T-cell (primary cell): ENCODE results near the gene MECP2. TPM values are rescaled to one million over a fixed set of nuclear protein-coding genes. Genes with fewer than 3 reads are reported as not detected.
A peak's percentile ranks its signal among the peaks of the same experiment; 100 is the strongest.

ENCODE experiments used
- ATAC-seq, 4 experiments: fragments of 200-7000 bp in 3 of 4; fragments of 150-1000 bp in 1 of 4; cut with Tn5 transposase; replicated peaks in 1 of 4; 1 replicate in 3 of 4; 2 replicates in 1 of 4; pipeline ENCODE4 v1.10.0; 2021; ENCODE audit warnings: moderate library complexity in 3 of 4, mild to moderate bottlenecking in 2 of 4, moderate number of reproducible peaks in 1 of 4
- CTCF ChIA-PET, 2 donors: fragments of 300-600 bp; sonication (Branson Sonifier 250); formaldehyde crosslinking; loops; one replicate each; lab custom pipeline; 2022; ENCODE audit warnings: antibody characterized with exemption in 2 of 2; lab: Charles Lee
- POLR2A ChIA-PET, 2 donors: fragments of 300-600 bp; sonication (Branson Sonifier 250); formaldehyde crosslinking; loops; one replicate each; lab custom pipeline; 2022; ENCODE audit warnings: antibody characterized with exemption in 2 of 2; lab: Charles Lee
- DNase-seq, 35 experiments: peaks; one replicate each; pipeline versions ENCODE4 v3.0.0 to v3.0.0-alpha.2; 2013 to 2023
- H3K27ac ChIP-seq: one replicate; pipeline ENCODE4 v1.5.1; 2013; ENCODE audit warnings: low read length
- H3K27me3 ChIP-seq, 2 experiments: replicated peaks in 1 of 2; 1 replicate in 1 of 2; 2 replicates in 1 of 2; pipeline versions ENCODE4 v1.6.1 to v1.7.0; 2013; ENCODE audit warnings: low read length in 1 of 2, mixed read lengths in 1 of 2; ENCODE audit not compliant: control insufficient read depth in 2 of 2, insufficient read depth in 2 of 2; ENCODE audit errors: extremely low read depth in 1 of 2
- H3K36me3 ChIP-seq, 2 donors: 1 replicate in 1 of 2; 2 replicates in 1 of 2; pipeline versions ENCODE4 v1.6.1 to v1.7.0; 2013; ENCODE audit warnings: low read length in 1 of 2; ENCODE audit not compliant: control insufficient read depth in 2 of 2, insufficient read depth in 1 of 2; ENCODE audit errors: extremely low read depth in 1 of 2
- H3K4me1 ChIP-seq, 2 experiments: 1 replicate in 1 of 2; 2 replicates in 1 of 2; pipeline versions ENCODE4 v1.6.1 to v1.7.0; 2013; ENCODE audit warnings: low read length in 2 of 2, mixed read lengths in 1 of 2; ENCODE audit not compliant: insufficient read depth in 2 of 2, control insufficient read depth in 1 of 2; ENCODE audit errors: extremely low read depth in 1 of 2
- H3K4me3 ChIP-seq, 2 donors: 1 replicate in 1 of 2; 2 replicates in 1 of 2; pipeline versions ENCODE4 v1.5.1 to v1.7.0; 2013; ENCODE audit warnings: mild to moderate bottlenecking in 2 of 2, low read length in 1 of 2, moderate library complexity in 1 of 2; ENCODE audit not compliant: control insufficient read depth in 1 of 2; ENCODE audit errors: extremely low read depth in 1 of 2
- H3K9me3 ChIP-seq: 2 replicates; pipeline ENCODE4 v1.7.0; 2013
- H3K27ac Mint-ChIP-seq, 2 donors: one replicate each; pipeline ENCODE4 v1.8.0; 2020 to 2021; ENCODE audit warnings: mild to moderate bottlenecking in 2 of 2, mixed read lengths in 2 of 2
- H3K27me3 Mint-ChIP-seq, 2 donors: one replicate each; pipeline ENCODE4 v1.8.0; 2021 to 2022; ENCODE audit warnings: mixed read lengths in 2 of 2
- H3K36me3 Mint-ChIP-seq: one replicate; pipeline ENCODE4 v1.8.0; 2021; ENCODE audit warnings: mixed read lengths
- H3K4me1 Mint-ChIP-seq, 3 donors: one replicate each; pipeline ENCODE4 v1.8.0; 2020 to 2022; ENCODE audit warnings: mixed read lengths in 3 of 3, mild to moderate bottlenecking in 1 of 3
- H3K4me3 Mint-ChIP-seq, 3 donors: one replicate each; pipeline ENCODE4 v1.8.0; 2020 to 2022; ENCODE audit warnings: mild to moderate bottlenecking in 3 of 3, mixed read lengths in 3 of 3, moderate library complexity in 3 of 3
- H3K9me3 Mint-ChIP-seq, 3 donors: one replicate each; pipeline ENCODE4 v1.8.0; 2020 to 2022; ENCODE audit warnings: mixed read lengths in 3 of 3
- WGBS: methylation state at CpG from one replicate; pipeline ENCODE4 v1.1.5; 2013; ENCODE audit warnings: missing lambda C conversion rate; ENCODE audit not compliant: insufficient coverage; 5-methylcytosine and 5-hydroxymethylcytosine counted together
- total RNA-seq, 35 experiments: library from RNA in 6 of 35; stranded (reverse) in 6 of 35; fragments of 120-200 nt in 1 of 35; gene quantifications; one replicate each; pipeline versions ENCODE4 v1.2.1 to v1.2.4 and lab custom pipeline; 2013 to 2026

MECP2 gene
- total RNA-seq, 5 donors from 2014 or later (not counting 1 experiment from before 2014, with no cell fraction given), result 84.9 to 129 (median 100) TPM

- no peak overlapping the region for H3K4me3 ChIP-seq
- no peak for ATAC-seq
- H3K36me3 ChIP-seq, result peaks cover 3 to 49% of the 10 kb centered on the region in 2 donors
- ChIA-PET POLR2A (interaction anchor here (0.5 to 0.7 kb wide), 2 partner anchors 89 to 289 kb away, joined by 3 to 4 read pairs; no protein-coding TSS in a partner anchor), CTCF (interaction anchor here in 1 of 2 donors (0.9 kb wide), 1 partner anchor 45 kb away, joined by 3 read pairs; no protein-coding TSS in a partner anchor)
- Mint-ChIP-seq H3K27me3 (peaks cover 0 to 42% of the 10 kb centered on the region in 2 donors), H3K4me3 (no peak overlapping the region), H3K27ac (peak overlapping the region in 1 of 2 donors; percentile 75), H3K4me1 (peaks cover 42 to 64% (median 53%) of the 10 kb centered on the region in 3 donors), H3K9me3 (no peaks in the 10 kb centered on the region), H3K36me3 (peaks cover 17% of the 10 kb centered on the region)
- WGBS, result no CpG with 5 or more reads among the region's 10 CpGs
- peaks cover 0 to 18% of the 10 kb centered on the region in 2 experiments for H3K4me1 ChIP-seq
- DNase-seq, result no peak
- no peaks in the 10 kb centered on the region for H3K27me3 ChIP-seq
- no peak overlapping the region for H3K27ac ChIP-seq
- H3K9me3 ChIP-seq, result no peaks in the 10 kb centered on the region
Measured at GRCh38 chrX:154046031-154046781, 51.3 kb downstream of the MECP2 start.

GRCh38 chrX:154044091-154044490 lies 53.4 kb downstream of the MECP2 start:
- 100% methylated on average over 2 of the region's 6 CpGs for WGBS
- no peak for ATAC-seq
- Histone ChIP-seq H3K27ac (no peak overlapping the region), H3K27me3 (no peaks in the 10 kb centered on the region), H3K4me3 (no peak overlapping the region), H3K9me3 (no peaks in the 10 kb centered on the region), H3K4me1 (peaks cover 0 to 11% of the 10 kb centered on the region in 2 experiments), H3K36me3 (peaks cover 3 to 39% of the 10 kb centered on the region in 2 donors)
- POLR2A ChIA-PET, result no interaction called here
- Mint-ChIP-seq H3K4me1 (peaks cover 35 to 58% (median 57%) of the 10 kb centered on the region in 3 donors), H3K4me3 (no peak overlapping the region), H3K9me3 (no peaks in the 10 kb centered on the region), H3K36me3 (peaks cover 9% of the 10 kb centered on the region), H3K27me3 (peaks cover 0 to 40% of the 10 kb centered on the region in 2 donors), H3K27ac (no peak overlapping the region)
- DNase-seq, result no peak
- CTCF ChIA-PET, result no interaction called here

GRCh38 chrX:154043003-154043763 lies 54.3 kb downstream of the MECP2 start:
- no peak overlapping the region for H3K4me3 Mint-ChIP-seq
- no peak for ATAC-seq
- H3K27me3 Mint-ChIP-seq, result peaks cover 0 to 40% of the 10 kb centered on the region in 2 donors
- CTCF ChIA-PET, result no interaction called here
- no peak overlapping the region for H3K27ac Mint-ChIP-seq
- DNase-seq, result no peak
- WGBS, result no CpG with 5 or more reads among the region's 5 CpGs
- Histone ChIP-seq H3K27ac (no peak overlapping the region), H3K4me1 (peaks cover 0 to 11% of the 10 kb centered on the region in 2 experiments), H3K9me3 (no peaks in the 10 kb centered on the region), H3K36me3 (peaks cover 6 to 36% of the 10 kb centered on the region in 2 donors), H3K4me3 (no peak overlapping the region), H3K27me3 (no peaks in the 10 kb centered on the region)
- peaks cover 9% of the 10 kb centered on the region for H3K36me3 Mint-ChIP-seq
- POLR2A ChIA-PET, result no interaction called here
- H3K4me1 Mint-ChIP-seq, result peaks cover 27 to 55% (median 54%) of the 10 kb centered on the region in 3 donors
- H3K9me3 Mint-ChIP-seq, result no peaks in the 10 kb centered on the region

- Histone ChIP-seq H3K27me3 (no peaks in the 10 kb centered on the region), H3K27ac (no peak overlapping the region), H3K4me1 (peaks cover 0 to 17% of the 10 kb centered on the region in 2 experiments), H3K9me3 (no peaks in the 10 kb centered on the region), H3K36me3 (peaks cover 6 to 26% of the 10 kb centered on the region in 2 donors), H3K4me3 (no peak overlapping the region)
- ChIA-PET POLR2A (interaction anchor here in 1 of 2 donors (0.7 kb wide), 1 partner anchor 289 kb away, joined by 3 read pairs; no protein-coding TSS in a partner anchor), CTCF (interaction anchor here in 1 of 2 donors (0.6 kb wide), 1 partner anchor 39 kb away, joined by 3 read pairs; no protein-coding TSS in a partner anchor)
- no peak for ATAC-seq
- H3K4me3 Mint-ChIP-seq, result no peak overlapping the region
- H3K36me3 Mint-ChIP-seq, result peaks cover 3% of the 10 kb centered on the region
- no CpG with 5 or more reads among the region's 13 CpGs for WGBS
- H3K4me1 Mint-ChIP-seq, result peaks cover 17 to 57% (median 51%) of the 10 kb centered on the region in 3 donors
- peaks cover 0 to 32% of the 10 kb centered on the region in 2 donors for H3K27me3 Mint-ChIP-seq
- H3K27ac Mint-ChIP-seq, result peak overlapping the region in 1 of 2 donors; percentile 28
- DNase-seq, result no peak
- no peaks in the 10 kb centered on the region for H3K9me3 Mint-ChIP-seq
Measured at GRCh38 chrX:154040863-154041262, 56.7 kb downstream of the MECP2 start.

GRCh38 chrX:154040307-154040756 lies 57.2 kb downstream of the MECP2 start:
- Histone ChIP-seq H3K9me3 (no peaks in the 10 kb centered on the region), H3K36me3 (peaks cover 6 to 27% of the 10 kb centered on the region in 2 donors), H3K27me3 (no peaks in the 10 kb centered on the region), H3K4me3 (no peak overlapping the region), H3K4me1 (peaks cover 0 to 17% of the 10 kb centered on the region in 2 experiments), H3K27ac (no peak overlapping the region)
- WGBS, result no CpG with 5 or more reads among the region's 7 CpGs
- peaks cover 3% of the 10 kb centered on the region for H3K36me3 Mint-ChIP-seq
- POLR2A ChIA-PET, result interaction anchor here in 1 of 2 donors (0.7 kb wide), 1 partner anchor 290 kb away, joined by 3 read pairs; no protein-coding TSS in a partner anchor
- H3K27me3 Mint-ChIP-seq, result peaks cover 0 to 28% of the 10 kb centered on the region in 2 donors
- peaks cover 18 to 57% (median 50%) of the 10 kb centered on the region in 3 donors for H3K4me1 Mint-ChIP-seq
- peak overlapping the region in 1 of 2 donors; percentile 63 for H3K27ac Mint-ChIP-seq
- no peak overlapping the region for H3K4me3 Mint-ChIP-seq
- ATAC-seq (no peak), DNase-seq (no peak)
- H3K9me3 Mint-ChIP-seq, result no peaks in the 10 kb centered on the region
- CTCF ChIA-PET, result interaction anchor here in 1 of 2 donors (0.6 kb wide), 1 partner anchor 20 kb away, joined by 3 read pairs; no protein-coding TSS in a partner anchor

GRCh38 chrX:154039577-154039976 lies 57.9 kb downstream of the MECP2 start:
- ChIA-PET CTCF (interaction anchor here in 1 of 2 donors (0.6 kb wide), 1 partner anchor 260 kb away, joined by 7 read pairs; no protein-coding TSS in a partner anchor), POLR2A (no interaction called here)
- no peak overlapping the region for H3K4me3 Mint-ChIP-seq
- Histone ChIP-seq H3K36me3 (peaks cover 6 to 20% of the 10 kb centered on the region in 2 donors), H3K9me3 (no peaks in the 10 kb centered on the region), H3K4me3 (no peak overlapping the region), H3K4me1 (peaks cover 0 to 17% of the 10 kb centered on the region in 2 experiments), H3K27ac (no peak overlapping the region), H3K27me3 (no peaks in the 10 kb centered on the region)
- H3K4me1 Mint-ChIP-seq, result peaks cover 18 to 55% (median 48%) of the 10 kb centered on the region in 3 donors
- no peak for DNase-seq
- WGBS, result no CpG with 5 or more reads among the region's 11 CpGs
- H3K27ac Mint-ChIP-seq, result peak overlapping the region in 1 of 2 donors; percentile 63
- H3K27me3 Mint-ChIP-seq, result peaks cover 0 to 30% of the 10 kb centered on the region in 2 donors
- no peaks in the 10 kb centered on the region for H3K9me3 Mint-ChIP-seq
- peaks cover 3% of the 10 kb centered on the region for H3K36me3 Mint-ChIP-seq
- ATAC-seq, result no peak
